SK-N-SH treated with all-trans-retinoic acid at 6 μM for 48 hours (cell line): Measurements from ENCODE around the gene PCNT.

Experiments
- ATAC-seq: fragments of 200-7000 bp; cut with Tn5 transposase; 3 replicates; pipeline ENCODE4 v1.9.1; 2020; ENCODE audit warnings: mild to moderate bottlenecking, moderate library complexity
- ARNTL ChIP-seq: fragments of 450-650 bp; formaldehyde crosslinking; IDR thresholded peaks from 2 replicates; pipeline ENCODE4 v1.5.0; 2020; ENCODE audit warnings: low read depth, mild to moderate bottlenecking, moderate library complexity, borderline replicate concordance
- BACH2 ChIP-seq: fragments of 250-450 bp; sonication (Bioruptor Pico); IDR thresholded peaks from 2 replicates; pipeline ENCODE4 v1.9.0; 2021; ENCODE audit warnings: mild to moderate bottlenecking, borderline replicate concordance
- CSDC2 ChIP-seq: fragments of 250-450 bp; sonication (Bioruptor Pico); IDR thresholded peaks from 2 replicates; pipeline ENCODE4 v1.5.0; 2020; ENCODE audit warnings: mild to moderate bottlenecking, moderate library complexity
- GLIS3 ChIP-seq: fragments of 250-450 bp; sonication (Bioruptor Pico); IDR thresholded peaks from 2 replicates; pipeline ENCODE4 v1.5.0; 2020; ENCODE audit warnings: mild to moderate bottlenecking, moderate library complexity
- ISL1 ChIP-seq: fragments of 250-450 bp; sonication (Bioruptor Pico); IDR thresholded peaks from 2 replicates; pipeline ENCODE4 v2.1.2; 2022; ENCODE audit warnings: mild to moderate bottlenecking, moderate library complexity
- OSR1 ChIP-seq: fragments of 250-450 bp; sonication (Bioruptor Pico); IDR thresholded peaks from 2 replicates; pipeline ENCODE4 v1.8.0; 2022; ENCODE audit warnings: moderate library complexity, mild to moderate bottlenecking, inconsistent platforms
- PPARA ChIP-seq: fragments of 250-450 bp; sonication (Bioruptor Pico); IDR thresholded peaks from 2 replicates; pipeline ENCODE4 v1.5.0; 2020; ENCODE audit warnings: mild to moderate bottlenecking, borderline replicate concordance
- RARB ChIP-seq: fragments of 250-450 bp; sonication (Bioruptor Pico); IDR thresholded peaks from 2 replicates; pipeline ENCODE4 v1.8.0; 2021; ENCODE audit warnings: mild to moderate bottlenecking, moderate library complexity
- SNAI2 ChIP-seq: fragments of 250-450 bp; sonication (Bioruptor Pico); IDR thresholded peaks from 2 replicates; pipeline ENCODE4 v1.5.0; 2020; ENCODE audit warnings: mild to moderate bottlenecking, moderate library complexity
- TCF4 ChIP-seq: fragments of 250-450 bp; sonication (Bioruptor Pico); IDR thresholded peaks from 2 replicates; pipeline ENCODE4 v1.8.0; 2021; ENCODE audit warnings: mild to moderate bottlenecking, moderate library complexity, borderline replicate concordance
- TOX ChIP-seq: fragments of 250-450 bp; sonication (Bioruptor Pico); IDR thresholded peaks from 2 replicates; pipeline ENCODE4 v1.8.0; 2021; ENCODE audit warnings: mild to moderate bottlenecking, moderate library complexity, borderline replicate concordance
- ZC3H10 ChIP-seq: fragments of 250-450 bp; sonication (Bioruptor Pico); IDR thresholded peaks from 2 replicates; pipeline ENCODE4 v1.5.1; 2021; ENCODE audit warnings: mild to moderate bottlenecking, moderate library complexity
- ZFP30 ChIP-seq: fragments of 450-650 bp; formaldehyde crosslinking; IDR thresholded peaks from 2 replicates; pipeline ENCODE4 v1.5.0; 2022; ENCODE audit warnings: mild to moderate bottlenecking, moderate library complexity
- ZNF8 ChIP-seq: fragments of 450-650 bp; formaldehyde crosslinking; IDR thresholded peaks from 2 replicates; pipeline ENCODE4 v1.5.0; 2020; ENCODE audit warnings: mild to moderate bottlenecking, moderate library complexity
- TF ChIP-seq, protein P1 (sequence below): fragments of 250-450 bp; sonication (Bioruptor Pico); IDR thresholded peaks from 2 replicates; pipeline ENCODE4 v1.5.1; 2021; ENCODE audit warnings: mild to moderate bottlenecking, moderate library complexity
- TF ChIP-seq, protein P2 (sequence below): fragments of 250-450 bp; sonication (Bioruptor Pico); IDR thresholded peaks from 2 replicates; pipeline ENCODE4 v1.5.1; 2020; ENCODE audit warnings: low read depth, mild to moderate bottlenecking, moderate library complexity
- TF ChIP-seq, protein P3 (sequence below): fragments of 250-450 bp; sonication (Bioruptor Pico); IDR thresholded peaks from 2 replicates; pipeline ENCODE4 v1.8.0; 2020; ENCODE audit warnings: mild to moderate bottlenecking, moderate library complexity, borderline replicate concordance
- TF ChIP-seq, protein P4 (sequence below): fragments of 250-450 bp; sonication (Bioruptor Pico); IDR thresholded peaks from 2 replicates; pipeline ENCODE4 v1.8.0; 2021; ENCODE audit warnings: low read depth, mild to moderate bottlenecking, moderate library complexity, borderline replicate concordance

The PCNT gene

DNA sequence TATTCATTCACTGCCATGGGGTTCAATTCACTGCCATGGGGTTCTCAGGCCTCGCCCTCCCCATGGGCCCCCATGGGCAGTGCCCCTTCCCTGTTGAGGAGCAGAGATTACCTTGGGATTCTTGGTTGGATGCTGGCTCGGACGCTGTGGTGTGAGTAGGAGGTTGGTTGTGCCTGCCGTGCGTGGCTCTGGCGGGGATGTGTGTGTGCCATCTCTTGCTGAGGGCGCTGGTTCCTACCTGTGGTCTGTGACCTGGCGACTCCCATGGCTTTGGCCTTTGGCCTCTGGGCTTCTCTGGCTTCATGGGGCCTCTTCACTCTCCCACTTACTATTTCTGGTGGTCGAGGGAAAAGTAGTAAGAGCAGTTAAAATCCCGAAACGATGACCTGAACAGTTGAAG, 42.1 kb downstream of the PCNT start:
- TF ChIP-seq ZC3H10 (CRISPR knock-in tag) (no peak), SNAI2 (CRISPR knock-in tag) (no peak)
- TF ChIP-seq, protein P1, sequence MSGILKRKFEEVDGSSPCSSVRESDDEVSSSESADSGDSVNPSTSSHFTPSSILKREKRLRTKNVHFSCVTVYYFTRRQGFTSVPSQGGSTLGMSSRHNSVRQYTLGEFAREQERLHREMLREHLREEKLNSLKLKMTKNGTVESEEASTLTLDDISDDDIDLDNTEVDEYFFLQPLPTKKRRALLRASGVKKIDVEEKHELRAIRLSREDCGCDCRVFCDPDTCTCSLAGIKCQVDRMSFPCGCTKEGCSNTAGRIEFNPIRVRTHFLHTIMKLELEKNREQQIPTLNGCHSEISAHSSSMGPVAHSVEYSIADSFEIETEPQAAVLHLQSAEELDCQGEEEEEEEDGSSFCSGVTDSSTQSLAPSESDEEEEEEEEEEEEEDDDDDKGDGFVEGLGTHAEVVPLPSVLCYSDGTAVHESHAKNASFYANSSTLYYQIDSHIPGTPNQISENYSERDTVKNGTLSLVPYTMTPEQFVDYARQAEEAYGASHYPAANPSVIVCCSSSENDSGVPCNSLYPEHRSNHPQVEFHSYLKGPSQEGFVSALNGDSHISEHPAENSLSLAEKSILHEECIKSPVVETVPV (CRISPR knock-in tag): no peak
- TF ChIP-seq, protein P2, sequence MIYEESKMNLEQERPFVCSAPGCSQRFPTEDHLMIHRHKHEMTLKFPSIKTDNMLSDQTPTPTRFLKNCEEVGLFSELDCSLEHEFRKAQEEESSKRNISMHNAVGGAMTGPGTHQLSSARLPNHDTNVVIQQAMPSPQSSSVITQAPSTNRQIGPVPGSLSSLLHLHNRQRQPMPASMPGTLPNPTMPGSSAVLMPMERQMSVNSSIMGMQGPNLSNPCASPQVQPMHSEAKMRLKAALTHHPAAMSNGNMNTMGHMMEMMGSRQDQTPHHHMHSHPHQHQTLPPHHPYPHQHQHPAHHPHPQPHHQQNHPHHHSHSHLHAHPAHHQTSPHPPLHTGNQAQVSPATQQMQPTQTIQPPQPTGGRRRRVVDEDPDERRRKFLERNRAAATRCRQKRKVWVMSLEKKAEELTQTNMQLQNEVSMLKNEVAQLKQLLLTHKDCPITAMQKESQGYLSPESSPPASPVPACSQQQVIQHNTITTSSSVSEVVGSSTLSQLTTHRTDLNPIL (CRISPR knock-in tag): no peak
- TF ChIP-seq, protein P3, sequence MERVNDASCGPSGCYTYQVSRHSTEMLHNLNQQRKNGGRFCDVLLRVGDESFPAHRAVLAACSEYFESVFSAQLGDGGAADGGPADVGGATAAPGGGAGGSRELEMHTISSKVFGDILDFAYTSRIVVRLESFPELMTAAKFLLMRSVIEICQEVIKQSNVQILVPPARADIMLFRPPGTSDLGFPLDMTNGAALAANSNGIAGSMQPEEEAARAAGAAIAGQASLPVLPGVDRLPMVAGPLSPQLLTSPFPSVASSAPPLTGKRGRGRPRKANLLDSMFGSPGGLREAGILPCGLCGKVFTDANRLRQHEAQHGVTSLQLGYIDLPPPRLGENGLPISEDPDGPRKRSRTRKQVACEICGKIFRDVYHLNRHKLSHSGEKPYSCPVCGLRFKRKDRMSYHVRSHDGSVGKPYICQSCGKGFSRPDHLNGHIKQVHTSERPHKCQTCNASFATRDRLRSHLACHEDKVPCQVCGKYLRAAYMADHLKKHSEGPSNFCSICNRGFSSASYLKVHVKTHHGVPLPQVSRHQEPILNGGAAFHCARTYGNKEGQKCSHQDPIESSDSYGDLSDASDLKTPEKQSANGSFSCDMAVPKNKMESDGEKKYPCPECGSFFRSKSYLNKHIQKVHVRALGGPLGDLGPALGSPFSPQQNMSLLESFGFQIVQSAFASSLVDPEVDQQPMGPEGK (CRISPR knock-in tag): no peak
- TF ChIP-seq, protein P4, sequence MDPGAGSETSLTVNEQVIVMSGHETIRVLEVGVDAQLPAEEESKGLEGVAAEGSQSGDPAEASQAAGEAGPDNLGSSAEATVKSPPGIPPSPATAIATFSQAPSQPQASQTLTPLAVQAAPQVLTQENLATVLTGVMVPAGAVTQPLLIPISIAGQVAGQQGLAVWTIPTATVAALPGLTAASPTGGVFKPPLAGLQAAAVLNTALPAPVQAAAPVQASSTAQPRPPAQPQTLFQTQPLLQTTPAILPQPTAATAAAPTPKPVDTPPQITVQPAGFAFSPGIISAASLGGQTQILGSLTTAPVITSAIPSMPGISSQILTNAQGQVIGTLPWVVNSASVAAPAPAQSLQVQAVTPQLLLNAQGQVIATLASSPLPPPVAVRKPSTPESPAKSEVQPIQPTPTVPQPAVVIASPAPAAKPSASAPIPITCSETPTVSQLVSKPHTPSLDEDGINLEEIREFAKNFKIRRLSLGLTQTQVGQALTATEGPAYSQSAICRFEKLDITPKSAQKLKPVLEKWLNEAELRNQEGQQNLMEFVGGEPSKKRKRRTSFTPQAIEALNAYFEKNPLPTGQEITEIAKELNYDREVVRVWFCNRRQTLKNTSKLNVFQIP (CRISPR knock-in tag): no peak
- TF ChIP-seq, all 23 proteins: peak for 0
- ATAC-seq: no peak

DNA sequence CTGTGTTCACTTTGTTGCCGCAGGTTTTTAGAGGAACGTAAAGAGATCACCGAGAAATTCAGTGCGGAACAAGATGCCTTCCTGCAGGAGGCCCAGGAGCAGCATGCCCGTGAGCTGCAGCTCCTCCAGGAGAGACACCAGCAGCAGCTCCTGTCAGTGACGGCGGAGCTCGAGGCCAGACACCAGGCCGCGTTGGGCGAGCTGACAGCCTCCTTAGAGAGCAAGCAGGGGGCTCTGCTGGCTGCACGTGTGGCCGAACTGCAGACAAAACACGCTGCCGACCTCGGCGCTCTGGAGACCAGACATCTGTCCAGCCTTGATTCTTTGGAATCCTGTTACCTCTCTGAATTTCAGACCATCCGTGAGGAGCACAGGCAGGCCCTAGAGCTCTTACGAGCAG, 42.6 kb downstream of the PCNT start:
- TF ChIP-seq ZFP30 (CRISPR knock-in tag): no peak
- no peak for TF ChIP-seq CSDC2 (CRISPR knock-in tag)
- no peak for TF ChIP-seq OSR1 (CRISPR knock-in tag)
- TF ChIP-seq, all 23 proteins: peak for 0
- ATAC-seq: no peak

DNA sequence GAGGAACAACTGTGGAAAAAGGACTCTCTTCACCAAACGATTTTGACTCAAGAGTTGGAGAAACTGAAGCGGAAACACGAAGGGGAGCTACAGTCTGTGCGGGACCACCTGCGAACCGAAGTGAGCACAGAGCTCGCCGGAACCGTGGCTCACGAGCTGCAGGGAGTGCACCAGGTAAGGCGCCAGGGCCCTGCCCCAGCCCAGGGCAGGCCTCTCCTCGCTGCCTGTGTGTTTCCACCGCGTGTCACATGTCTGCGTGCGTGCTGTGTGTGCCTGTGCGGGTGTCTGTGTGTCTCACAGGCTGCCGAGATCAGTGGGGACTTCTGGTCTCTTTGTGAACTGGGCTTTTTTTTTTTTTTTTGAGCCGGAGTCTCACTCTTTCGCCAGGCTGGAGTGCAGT, 43.0 kb downstream of the PCNT start:
- no peak for TF ChIP-seq PPARA (CRISPR knock-in tag)
- no peak for ATAC-seq

DNA sequence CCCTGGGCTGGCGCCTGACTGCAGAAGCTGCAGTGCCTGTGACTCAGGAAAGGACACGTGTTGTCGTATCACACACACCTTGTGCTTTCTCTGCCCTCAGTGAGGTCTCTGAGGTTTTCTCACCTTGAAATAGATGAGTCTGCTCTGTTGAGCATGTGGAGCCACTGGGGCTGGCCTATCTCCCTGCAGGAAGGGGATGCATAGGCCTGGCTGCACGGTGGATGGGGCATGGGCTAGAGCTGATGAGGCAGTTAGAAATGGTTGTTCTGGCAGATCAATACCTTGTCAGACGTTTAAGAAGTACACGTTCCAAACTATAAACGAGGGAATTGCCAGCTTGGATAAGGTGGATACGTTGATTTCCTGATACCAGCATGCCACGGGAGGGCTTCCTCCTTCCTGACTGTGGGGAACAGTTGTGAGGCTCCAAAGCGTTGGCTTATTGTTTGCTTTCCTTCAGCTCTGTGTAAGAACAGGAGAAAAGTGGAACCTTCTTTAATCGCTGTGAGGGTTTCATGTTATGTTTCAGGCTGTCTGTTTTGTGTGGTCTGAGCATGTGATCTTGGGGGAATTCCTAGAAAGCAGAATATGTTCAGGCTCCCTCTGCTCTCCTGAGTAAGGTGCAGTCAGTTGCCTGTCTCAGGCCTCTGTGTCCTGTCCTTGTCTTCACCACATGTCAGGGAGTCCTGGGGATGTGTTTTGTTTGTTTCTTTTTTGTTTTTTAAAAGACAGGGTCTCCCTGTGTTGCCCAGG, 44.8 kb downstream of the PCNT start:
- no peak for ATAC-seq

More for the DNA sequence above, 44.8 kb downstream of the PCNT start:
- TF ChIP-seq, protein P3 (CRISPR knock-in tag): no peak
- TF ChIP-seq BACH2 (CRISPR knock-in tag) (no peak), OSR1 (CRISPR knock-in tag) (no peak), GLIS3 (CRISPR knock-in tag) (no peak), ZNF8 (CRISPR knock-in tag) (no peak), SNAI2 (CRISPR knock-in tag) (no peak), CSDC2 (CRISPR knock-in tag) (no peak), RARB (CRISPR knock-in tag) (no peak), ZFP30 (CRISPR knock-in tag) (no peak), TOX (no peak), TCF4 (CRISPR knock-in tag) (no peak), ARNTL (no peak), ISL1 (CRISPR knock-in tag) (no peak)
- TF ChIP-seq, protein P4 (CRISPR knock-in tag): no peak
- TF ChIP-seq, protein P1 (CRISPR knock-in tag): no peak
